Ishikawa (cell line): ENCODE data around the gene TMEM209.

Source experiments
- CEBPB ChIP-seq: IDR thresholded peaks from 2 replicates; pipeline ENCODE4 v1.6.1; 2012
- CREB1 ChIP-seq: IDR thresholded peaks from 2 replicates; pipeline ENCODE4 v1.6.1; 2012; ENCODE audit warnings: low read depth
- EGR1 ChIP-seq: IDR thresholded peaks from 2 replicates; pipeline ENCODE4 v1.6.1; 2012
- EP300 ChIP-seq: IDR thresholded peaks from 2 replicates; pipeline ENCODE4 v1.6.1; 2012; ENCODE audit warnings: borderline replicate concordance
- FOXM1 ChIP-seq: IDR thresholded peaks from 2 replicates; pipeline ENCODE4 v1.6.1; 2012; ENCODE audit warnings: low read depth, borderline replicate concordance
- MAX ChIP-seq: IDR thresholded peaks from 2 replicates; pipeline ENCODE4 v1.6.1; 2012
- NFIC ChIP-seq: IDR thresholded peaks from 2 replicates; pipeline ENCODE4 v1.6.1; 2012
- RAD21 ChIP-seq: IDR thresholded peaks from 2 replicates; pipeline ENCODE4 v1.6.1; 2012; ENCODE audit warnings: low read depth
- REST ChIP-seq: IDR thresholded peaks from 2 replicates; pipeline ENCODE4 v1.6.1; 2012; ENCODE audit warnings: low read depth, mild to moderate bottlenecking
- TAF1 ChIP-seq: IDR thresholded peaks from 2 replicates; pipeline ENCODE4 v1.6.1; 2012; ENCODE audit warnings: low read depth, mild to moderate bottlenecking
- TCF12 ChIP-seq: IDR thresholded peaks from 2 replicates; pipeline ENCODE4 v1.6.1; 2012; ENCODE audit warnings: low read depth
- TEAD4 ChIP-seq: IDR thresholded peaks from 2 replicates; pipeline ENCODE4 v1.6.1; 2012
- USF1 ChIP-seq: IDR thresholded peaks from 2 replicates; pipeline ENCODE4 v1.6.1; 2012
- YY1 ChIP-seq: IDR thresholded peaks from 2 replicates; pipeline ENCODE4 v1.6.1; 2012; ENCODE audit warnings: low read depth
- ZBTB7A ChIP-seq: IDR thresholded peaks from 2 replicates; pipeline ENCODE4 v1.6.1; 2012; ENCODE audit warnings: low read depth

TMEM209 gene

GRCh38 chr7:130149281-130150139 lies 55.7 kb downstream of the TMEM209 start:
- no peak for TF ChIP-seq EP300
- no peak for TF ChIP-seq CEBPB
- no peak for TF ChIP-seq NFIC
- TF ChIP-seq RAD21: no peak
- no peak for TF ChIP-seq MAX
- no peak for TF ChIP-seq TCF12
- no peak for TF ChIP-seq TAF1
- TF ChIP-seq USF1: no peak
- no peak for TF ChIP-seq CREB1
- TF ChIP-seq TEAD4: no peak
- TF ChIP-seq FOXM1: no peak
- no peak for TF ChIP-seq EGR1

- no peak for TF ChIP-seq TCF12
- no peak for TF ChIP-seq RAD21
- no peak for TF ChIP-seq REST
- no peak for TF ChIP-seq TEAD4
These were observed 56.6 kb downstream of the TMEM209 start for GRCh38 chr7:130148561-130148960.

- TF ChIP-seq RAD21 (no peak), TAF1 (no peak), NFIC (no peak), ZBTB7A (no peak), MAX (no peak)
These were observed 57.4 kb downstream of the TMEM209 start for GRCh38 chr7:130147710-130148325.

GRCh38 chr7:130146693-130147405 lies 58.4 kb downstream of the TMEM209 start:
- TF ChIP-seq EP300: no peak

- no peak for TF ChIP-seq NFIC
- no peak for TF ChIP-seq REST
- no peak for TF ChIP-seq CREB1
- no peak for TF ChIP-seq USF1
- no peak for TF ChIP-seq RAD21
- TF ChIP-seq EP300: no peak
- no peak for TF ChIP-seq TAF1
- TF ChIP-seq TCF12: no peak
- TF ChIP-seq TEAD4: no peak
- TF ChIP-seq CEBPB: no peak
- no peak for TF ChIP-seq YY1
- TF ChIP-seq ZBTB7A: no peak
- no peak for TF ChIP-seq MAX
- no peak for TF ChIP-seq FOXM1
- no peak for TF ChIP-seq EGR1
These were observed 59.6 kb downstream of the TMEM209 start for GRCh38 chr7:130145424-130146100.
